Peyer's patch (tissue), 4 donors: ENCODE measurements around the gene NSUN6.
"Not testable (repeated sequence)": the region's sequence is repeated elsewhere in the genome, so short reads cannot be mapped to it uniquely, and the experiment has no call there.

Source experiments
- POLR2A ChIP-seq, 2 donors: fragments of 450-650 bp; IDR thresholded peaks; one replicate each; pipeline ENCODE4 v1.5.1; 2017; ENCODE audit warnings: antibody characterized with exemption in 2 of 2, mild to moderate bottlenecking in 2 of 2, moderate library complexity in 2 of 2
- TF ChIP-seq, protein P1 (sequence below), 6 experiments: fragments of 450-650 bp in 4 of 6; fragments of 200-600 bp in 2 of 6; sonication (generic) in 1 of 6; IDR thresholded peaks; one replicate each; pipeline ENCODE4 v1.5.1; 2017 to 2019; ENCODE audit warnings: antibody characterized with exemption in 6 of 6, mild to moderate bottlenecking in 3 of 6, moderate library complexity in 1 of 6

- TF ChIP-seq POLR2A (IDR thresholded peaks at IDR 0.05): not testable (repeated sequence)
- TF ChIP-seq, protein P1, sequence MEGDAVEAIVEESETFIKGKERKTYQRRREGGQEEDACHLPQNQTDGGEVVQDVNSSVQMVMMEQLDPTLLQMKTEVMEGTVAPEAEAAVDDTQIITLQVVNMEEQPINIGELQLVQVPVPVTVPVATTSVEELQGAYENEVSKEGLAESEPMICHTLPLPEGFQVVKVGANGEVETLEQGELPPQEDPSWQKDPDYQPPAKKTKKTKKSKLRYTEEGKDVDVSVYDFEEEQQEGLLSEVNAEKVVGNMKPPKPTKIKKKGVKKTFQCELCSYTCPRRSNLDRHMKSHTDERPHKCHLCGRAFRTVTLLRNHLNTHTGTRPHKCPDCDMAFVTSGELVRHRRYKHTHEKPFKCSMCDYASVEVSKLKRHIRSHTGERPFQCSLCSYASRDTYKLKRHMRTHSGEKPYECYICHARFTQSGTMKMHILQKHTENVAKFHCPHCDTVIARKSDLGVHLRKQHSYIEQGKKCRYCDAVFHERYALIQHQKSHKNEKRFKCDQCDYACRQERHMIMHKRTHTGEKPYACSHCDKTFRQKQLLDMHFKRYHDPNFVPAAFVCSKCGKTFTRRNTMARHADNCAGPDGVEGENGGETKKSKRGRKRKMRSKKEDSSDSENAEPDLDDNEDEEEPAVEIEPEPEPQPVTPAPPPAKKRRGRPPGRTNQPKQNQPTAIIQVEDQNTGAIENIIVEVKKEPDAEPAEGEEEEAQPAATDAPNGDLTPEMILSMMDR (IDR thresholded peaks at IDR 0.05): not testable (repeated sequence)
Measured at GRCh38 chr10:18632500-18632899, 18.9 kb downstream of the NSUN6 start.
